Measurements from ENCODE around the gene FSD2.
A peak's percentile ranks its signal among the peaks of the same experiment; 100 is the strongest.

FSD2 gene

GRCh38 chr15:82810890-82811426 lies 5.1 kb upstream of the FSD2 start:
- Histone ChIP-seq H3K27ac (ENCODE audit: poor library complexity, severe bottlenecking) (peak overlapping the region; percentile 94), H3K4me3 (ENCODE audit: severe bottlenecking) (peak overlapping the region; percentile 97)
- DNase-seq (ENCODE audit: low spot score), result no peak

GRCh38 chr15:82810061-82810889 lies 4.4 kb upstream of the FSD2 start:
- Histone ChIP-seq H3K9me3 (ENCODE audit: severe bottlenecking) (no peaks in the 10 kb centered on the region), H3K4me1 (ENCODE audit: insufficient read depth, poor library complexity, severe bottlenecking) (peaks cover 10% of the 10 kb centered on the region), H3K27me3 (ENCODE audit: insufficient read depth, poor library complexity, severe bottlenecking) (no peaks in the 10 kb centered on the region), H3K4me3 (ENCODE audit: severe bottlenecking) (peak overlapping the region; percentile 97), H3K36me3 (ENCODE audit: low read depth) (peaks cover 32% of the 10 kb centered on the region), H3K27ac (ENCODE audit: poor library complexity, severe bottlenecking) (peak overlapping the region; percentile 94)
- ATAC-seq (ENCODE audit: low read depth) (peak; percentile 27), DNase-seq (ENCODE audit: low spot score) (no peak)
- TF ChIP-seq, protein P1, sequence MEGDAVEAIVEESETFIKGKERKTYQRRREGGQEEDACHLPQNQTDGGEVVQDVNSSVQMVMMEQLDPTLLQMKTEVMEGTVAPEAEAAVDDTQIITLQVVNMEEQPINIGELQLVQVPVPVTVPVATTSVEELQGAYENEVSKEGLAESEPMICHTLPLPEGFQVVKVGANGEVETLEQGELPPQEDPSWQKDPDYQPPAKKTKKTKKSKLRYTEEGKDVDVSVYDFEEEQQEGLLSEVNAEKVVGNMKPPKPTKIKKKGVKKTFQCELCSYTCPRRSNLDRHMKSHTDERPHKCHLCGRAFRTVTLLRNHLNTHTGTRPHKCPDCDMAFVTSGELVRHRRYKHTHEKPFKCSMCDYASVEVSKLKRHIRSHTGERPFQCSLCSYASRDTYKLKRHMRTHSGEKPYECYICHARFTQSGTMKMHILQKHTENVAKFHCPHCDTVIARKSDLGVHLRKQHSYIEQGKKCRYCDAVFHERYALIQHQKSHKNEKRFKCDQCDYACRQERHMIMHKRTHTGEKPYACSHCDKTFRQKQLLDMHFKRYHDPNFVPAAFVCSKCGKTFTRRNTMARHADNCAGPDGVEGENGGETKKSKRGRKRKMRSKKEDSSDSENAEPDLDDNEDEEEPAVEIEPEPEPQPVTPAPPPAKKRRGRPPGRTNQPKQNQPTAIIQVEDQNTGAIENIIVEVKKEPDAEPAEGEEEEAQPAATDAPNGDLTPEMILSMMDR (IDR thresholded peaks at IDR 0.05; ENCODE audit: poor library complexity, severe bottlenecking), result peak; percentile 56

More at GRCh38 chr15:82810890-82811426, 5.1 kb upstream of the FSD2 start:
- no peaks in the 10 kb centered on the region for H3K27me3 ChIP-seq (ENCODE audit: insufficient read depth, poor library complexity, severe bottlenecking)
- TF ChIP-seq, protein P1 (IDR thresholded peaks at IDR 0.05; ENCODE audit: poor library complexity, severe bottlenecking), result no peak
- no peak for ATAC-seq (ENCODE audit: low read depth)
- H3K4me1 ChIP-seq (ENCODE audit: insufficient read depth, poor library complexity, severe bottlenecking), result peaks cover 10% of the 10 kb centered on the region
- H3K36me3 ChIP-seq (ENCODE audit: low read depth), result peaks cover 39% of the 10 kb centered on the region
- no peaks in the 10 kb centered on the region for H3K9me3 ChIP-seq (ENCODE audit: severe bottlenecking)

DNA sequence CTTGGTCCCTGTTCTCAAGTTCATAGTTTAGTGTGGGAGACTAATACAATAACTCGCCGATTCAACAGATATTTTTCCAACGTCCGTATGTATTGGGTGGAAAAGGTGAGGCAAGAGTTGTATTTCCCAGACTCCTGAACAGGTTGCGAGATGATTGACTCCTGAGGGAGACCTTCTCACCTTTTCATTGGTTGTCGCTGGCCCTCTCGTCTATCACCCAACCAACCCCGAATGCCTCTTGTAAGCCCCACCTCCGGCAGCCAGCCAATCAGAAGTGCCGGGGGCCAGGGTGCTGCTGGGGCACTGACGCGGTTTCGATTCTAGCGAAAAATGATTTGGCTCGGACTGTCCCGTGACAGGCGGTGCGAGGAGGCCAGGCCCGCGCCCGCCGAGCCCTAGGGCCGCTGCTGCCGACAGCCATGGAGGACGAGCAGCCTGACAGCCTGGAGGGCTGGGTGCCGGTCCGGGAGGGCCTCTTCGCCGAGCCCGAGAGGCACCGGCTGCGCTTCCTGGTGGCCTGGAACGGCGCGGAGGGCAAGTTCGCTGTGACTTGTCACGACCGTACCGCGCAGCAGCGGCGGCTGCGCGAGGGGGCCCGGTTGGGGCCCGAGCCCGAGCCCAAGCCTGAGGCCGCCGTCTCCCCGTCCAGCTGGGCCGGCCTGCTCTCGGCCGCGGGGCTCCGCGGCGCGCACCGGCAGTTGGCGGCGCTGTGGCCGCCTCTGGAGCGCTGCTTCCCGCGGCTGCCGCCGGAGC lies 3.6 kb upstream of the FSD2 start, which contains the start of gene WHAMM:
WHAMM (plus strand) TSS at position 321 of the 753 bp plus-strand sequence; CDS start at position 420, 99 bp downstream.
- peak; percentile 100 for DNase-seq (ENCODE audit: low spot score)
- Histone ChIP-seq H3K36me3 (ENCODE audit: low read depth) (peaks cover 29% of the 10 kb centered on the region), H3K27me3 (ENCODE audit: insufficient read depth, poor library complexity, severe bottlenecking) (no peaks in the 10 kb centered on the region), H3K27ac (ENCODE audit: poor library complexity, severe bottlenecking) (peak within 1 kb of the TSS; percentile 94), H3K9me3 (ENCODE audit: severe bottlenecking) (no peaks in the 10 kb centered on the region), H3K4me1 (ENCODE audit: insufficient read depth, poor library complexity, severe bottlenecking) (peaks cover 10% of the 10 kb centered on the region), H3K4me3 (ENCODE audit: severe bottlenecking) (peak within 1 kb of the TSS; percentile 97)
- TF ChIP-seq, protein P1 (IDR thresholded peaks at IDR 0.05; ENCODE audit: poor library complexity, severe bottlenecking), result peak; percentile 74
- peak; percentile 95 for ATAC-seq (ENCODE audit: low read depth)

GRCh38 chr15:82808634-82809041 lies 2.8 kb upstream of the FSD2 start:
- ATAC-seq (ENCODE audit: low read depth) (no peak), DNase-seq (ENCODE audit: low spot score) (no peak)
- H3K9me3 ChIP-seq (ENCODE audit: severe bottlenecking), result no peaks in the 10 kb centered on the region
- TF ChIP-seq, protein P1 (IDR thresholded peaks at IDR 0.05; ENCODE audit: poor library complexity, severe bottlenecking), result no peak
- H3K4me3 ChIP-seq (ENCODE audit: severe bottlenecking), result no peak overlapping the region
- peak overlapping the region; percentile 94 for H3K27ac ChIP-seq (ENCODE audit: poor library complexity, severe bottlenecking)
- H3K36me3 ChIP-seq (ENCODE audit: low read depth), result peaks cover 21% of the 10 kb centered on the region
- peaks cover 18% of the 10 kb centered on the region for H3K4me1 ChIP-seq (ENCODE audit: insufficient read depth, poor library complexity, severe bottlenecking)
- no peaks in the 10 kb centered on the region for H3K27me3 ChIP-seq (ENCODE audit: insufficient read depth, poor library complexity, severe bottlenecking)

All from RWPE2 (cell line).